Mucosa of rectum (tissue), 2 donors: ENCODE measurements around the gene GGA2.

Experiments used
- H3K27ac ChIP-seq, 2 donors: one replicate each; pipeline ENCODE4 v1.7.0; 2013; ENCODE audit warnings: inconsistent platforms in 2 of 2, low read depth in 2 of 2, low read length in 2 of 2
- H3K27me3 ChIP-seq, 2 donors: one replicate each; pipeline ENCODE4 v1.7.0; 2013; ENCODE audit warnings: low read length in 2 of 2; ENCODE audit not compliant: control insufficient read depth in 2 of 2, insufficient read depth in 2 of 2
- H3K36me3 ChIP-seq, 2 donors: one replicate each; pipeline ENCODE4 v1.7.0; 2013; ENCODE audit warnings: low read length in 2 of 2; ENCODE audit not compliant: control insufficient read depth in 2 of 2, insufficient read depth in 2 of 2
- H3K4me1 ChIP-seq, 2 donors: one replicate each; pipeline ENCODE4 v1.7.0; 2013; ENCODE audit warnings: low read length in 2 of 2, mild to moderate bottlenecking in 1 of 2; ENCODE audit not compliant: control insufficient read depth in 2 of 2, insufficient read depth in 2 of 2
- H3K4me3 ChIP-seq, 2 donors: one replicate each; pipeline ENCODE4 v1.7.0; 2013; ENCODE audit warnings: low read length in 2 of 2
- H3K9ac ChIP-seq, 2 donors: one replicate each; pipeline ENCODE4 v1.7.0; 2013; ENCODE audit warnings: low read length in 2 of 2, low read depth in 1 of 2, mild to moderate bottlenecking in 1 of 2
- H3K9me3 ChIP-seq, 2 donors: one replicate each; pipeline ENCODE4 v1.7.0; 2013; ENCODE audit warnings: low read length in 2 of 2; ENCODE audit not compliant: control insufficient read depth in 2 of 2
- donor health status: healthy.
- donor health status: Normal muscosa, but diverticular disease.

Gene GGA2

DNA sequence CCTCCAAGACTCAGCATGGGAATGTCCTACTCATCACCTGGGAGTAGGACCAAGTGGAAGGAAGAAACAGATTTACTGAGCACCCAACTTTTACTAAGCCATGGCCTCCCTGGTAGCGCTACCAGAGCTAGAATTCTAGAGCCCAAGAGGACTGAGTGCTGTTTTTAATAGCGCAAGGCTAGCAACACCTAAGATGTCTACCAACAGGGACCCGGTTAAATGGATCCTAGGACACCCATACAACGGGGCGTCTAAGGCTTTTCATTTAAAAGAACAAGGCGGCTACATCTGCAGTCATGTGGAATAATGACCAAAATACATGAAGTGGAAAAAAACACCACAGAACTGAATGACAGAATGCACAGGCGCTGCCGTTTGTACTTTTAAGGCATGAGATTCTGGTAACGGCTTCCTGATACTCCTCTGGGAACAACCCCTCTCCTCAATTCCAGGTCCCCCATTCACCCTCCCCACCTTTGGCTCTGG lies 5.1 kb downstream of the GGA2 start:
- no peak overlapping the region for H3K4me3 ChIP-seq
- no peak overlapping the region for H3K27ac ChIP-seq
- H3K9me3 ChIP-seq, result no peaks in the 10 kb centered on the region
- H3K36me3 ChIP-seq, result peaks cover 0 to 12% of the 10 kb centered on the region in 2 donors
- no peaks in the 10 kb centered on the region for H3K27me3 ChIP-seq
- H3K4me1 ChIP-seq, result peaks cover 14 to 26% of the 10 kb centered on the region in 2 donors
- H3K9ac ChIP-seq, result no peak overlapping the region

DNA sequence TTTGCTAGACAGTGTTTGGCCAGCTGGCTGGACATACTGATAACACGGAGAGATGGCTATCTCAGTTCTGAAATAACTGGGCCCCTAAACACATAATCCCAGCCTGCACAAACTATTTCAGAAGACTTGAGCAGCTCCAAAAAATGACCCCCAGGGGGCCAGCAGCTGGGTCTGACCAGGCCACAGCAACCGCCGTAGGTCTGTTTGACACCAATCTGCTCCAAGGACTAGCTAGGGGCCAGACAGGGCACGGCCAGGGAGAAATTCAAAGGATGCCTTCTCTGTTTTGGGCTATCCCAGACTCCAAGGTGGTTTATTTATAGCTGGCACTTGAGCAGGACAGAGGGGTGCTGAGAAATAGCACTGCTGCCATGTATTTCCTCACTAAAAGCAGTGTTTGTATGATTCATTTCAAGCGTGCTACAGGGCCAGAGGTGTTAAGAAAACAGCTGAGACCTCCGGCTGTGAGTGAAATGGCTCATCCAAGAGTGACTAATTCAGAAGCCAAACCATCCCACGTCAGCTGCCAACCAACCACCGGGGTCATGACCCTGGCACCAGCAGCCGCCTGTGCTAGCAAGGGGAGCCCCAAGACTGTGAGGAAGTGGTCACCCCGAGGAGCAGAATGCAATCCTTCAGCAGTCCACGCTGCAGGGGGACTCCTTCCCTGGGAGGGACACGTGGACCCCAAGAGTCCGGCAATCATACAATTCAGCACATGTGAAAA lies 5.7 kb downstream of the GGA2 start:
- H3K4me1 ChIP-seq, result peaks cover 17 to 30% of the 10 kb centered on the region in 2 donors
- no peaks in the 10 kb centered on the region for H3K27me3 ChIP-seq
- H3K9ac ChIP-seq, result no peak overlapping the region
- peak overlapping the region in 1 of 2 donors; percentile 6 for H3K27ac ChIP-seq
- no peaks in the 10 kb centered on the region for H3K9me3 ChIP-seq
- H3K4me3 ChIP-seq, result no peak overlapping the region
- peaks cover 0 to 12% of the 10 kb centered on the region in 2 donors for H3K36me3 ChIP-seq

DNA sequence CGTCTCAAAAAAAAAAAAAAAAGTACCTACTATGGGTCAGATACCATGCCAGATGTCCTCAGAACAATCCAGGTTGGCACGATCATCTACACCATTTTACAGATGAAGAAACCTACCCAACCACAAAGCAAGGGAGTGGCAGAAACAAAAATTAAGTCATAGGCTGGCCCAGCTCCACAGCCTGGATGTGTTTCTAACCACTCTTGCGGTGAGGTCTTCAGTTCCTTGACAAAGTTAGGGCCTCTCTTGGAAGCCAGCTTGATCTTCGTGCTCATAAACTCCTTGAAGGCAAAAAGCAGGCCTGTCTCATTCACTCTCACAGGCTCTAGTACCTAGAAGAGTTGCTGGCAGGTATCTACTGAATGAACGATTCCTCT lies 6.2 kb downstream of the GGA2 start:
- H3K27me3 ChIP-seq, result no peaks in the 10 kb centered on the region
- peaks cover 0 to 12% of the 10 kb centered on the region in 2 donors for H3K36me3 ChIP-seq
- peak overlapping the region in 1 of 2 donors; percentile 6 for H3K27ac ChIP-seq
- H3K9ac ChIP-seq, result no peak overlapping the region
- H3K4me3 ChIP-seq, result no peak overlapping the region
- H3K9me3 ChIP-seq, result no peaks in the 10 kb centered on the region
- H3K4me1 ChIP-seq, result peaks cover 12 to 30% of the 10 kb centered on the region in 2 donors

- H3K9me3 ChIP-seq, result no peaks in the 10 kb centered on the region
- H3K4me3 ChIP-seq, result no peak overlapping the region
- peaks cover 0 to 12% of the 10 kb centered on the region in 2 donors for H3K36me3 ChIP-seq
- H3K4me1 ChIP-seq, result peaks cover 7 to 25% of the 10 kb centered on the region in 2 donors
- no peaks in the 10 kb centered on the region for H3K27me3 ChIP-seq
- no peak overlapping the region for H3K27ac ChIP-seq
- H3K9ac ChIP-seq, result no peak overlapping the region
Measured at GRCh38 chr16:23502466-23502865, 7.8 kb downstream of the GGA2 start.

DNA sequence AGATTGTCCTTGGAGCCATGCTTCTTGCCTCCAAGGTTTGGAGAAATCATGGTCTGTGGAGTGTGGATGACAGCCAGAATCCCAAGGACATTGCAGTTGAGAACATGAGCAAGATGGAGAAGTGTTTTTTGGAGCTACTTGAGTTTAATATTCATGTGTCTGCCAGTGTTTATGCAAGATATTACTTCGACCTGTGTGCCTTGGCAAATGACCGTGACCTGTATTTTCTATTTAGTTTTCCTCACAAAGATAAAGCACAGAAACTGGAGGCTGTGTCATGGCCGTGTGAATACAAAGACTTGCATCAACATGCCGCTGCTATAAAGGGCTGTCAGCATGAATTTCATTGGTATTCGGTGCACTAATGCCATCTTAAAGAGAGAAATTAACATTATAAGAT lies 9.0 kb downstream of the GGA2 start:
- Histone ChIP-seq H3K4me1 (peaks cover 7 to 19% of the 10 kb centered on the region in 2 donors), H3K27ac (no peak overlapping the region), H3K9me3 (no peaks in the 10 kb centered on the region), H3K4me3 (no peak overlapping the region), H3K27me3 (no peaks in the 10 kb centered on the region), H3K36me3 (peaks cover 0 to 12% of the 10 kb centered on the region in 2 donors), H3K9ac (no peak overlapping the region)

- H3K9ac ChIP-seq, result no peak overlapping the region
- no peaks in the 10 kb centered on the region for H3K27me3 ChIP-seq
- H3K4me1 ChIP-seq, result peaks cover 7 to 14% of the 10 kb centered on the region in 2 donors
- H3K4me3 ChIP-seq, result no peak overlapping the region
- H3K27ac ChIP-seq, result no peak overlapping the region
- no peaks in the 10 kb centered on the region for H3K9me3 ChIP-seq
- peaks cover under 1 to 9% of the 10 kb centered on the region in 2 donors for H3K36me3 ChIP-seq
Measured at GRCh38 chr16:23500862-23501225, 9.4 kb downstream of the GGA2 start.

DNA sequence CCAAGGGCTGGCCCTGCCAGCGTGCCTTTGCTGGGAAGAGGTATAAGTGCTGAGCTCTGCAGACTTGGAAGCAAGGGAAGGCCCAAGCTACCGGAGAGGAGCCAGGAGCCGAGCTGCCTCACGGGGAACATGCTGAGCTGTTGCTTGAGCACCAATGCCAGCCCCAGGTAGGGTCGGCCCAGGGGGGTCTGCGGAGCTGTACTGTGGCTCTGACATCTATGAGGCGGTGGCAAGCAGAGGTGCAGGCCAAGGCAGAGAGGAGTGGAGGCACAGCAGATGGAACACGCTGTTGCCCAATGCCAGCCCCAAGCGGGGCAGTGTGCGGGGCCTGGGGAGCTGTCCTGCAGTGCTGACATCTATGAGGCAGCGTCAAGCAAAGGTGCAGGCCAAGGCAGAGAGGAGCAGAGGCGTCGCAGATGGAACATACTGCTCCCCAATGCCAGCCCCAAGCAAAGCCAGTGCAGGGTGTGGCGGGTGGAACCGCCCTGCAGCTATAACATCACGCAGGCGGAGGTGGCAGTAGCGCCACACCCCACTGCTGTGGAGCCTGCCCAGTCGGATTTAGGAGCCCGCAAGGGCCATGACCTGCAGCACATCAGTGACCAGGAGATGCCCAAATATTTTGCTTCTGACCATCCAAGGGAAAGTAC lies 10.0 kb downstream of the GGA2 start:
- Histone ChIP-seq H3K4me1 (peaks cover 7 to 14% of the 10 kb centered on the region in 2 donors), H3K27me3 (no peaks in the 10 kb centered on the region), H3K27ac (no peak overlapping the region), H3K4me3 (no peak overlapping the region), H3K36me3 (peaks cover 5 to 14% of the 10 kb centered on the region in 2 donors), H3K9ac (no peak overlapping the region), H3K9me3 (no peaks in the 10 kb centered on the region)

DNA sequence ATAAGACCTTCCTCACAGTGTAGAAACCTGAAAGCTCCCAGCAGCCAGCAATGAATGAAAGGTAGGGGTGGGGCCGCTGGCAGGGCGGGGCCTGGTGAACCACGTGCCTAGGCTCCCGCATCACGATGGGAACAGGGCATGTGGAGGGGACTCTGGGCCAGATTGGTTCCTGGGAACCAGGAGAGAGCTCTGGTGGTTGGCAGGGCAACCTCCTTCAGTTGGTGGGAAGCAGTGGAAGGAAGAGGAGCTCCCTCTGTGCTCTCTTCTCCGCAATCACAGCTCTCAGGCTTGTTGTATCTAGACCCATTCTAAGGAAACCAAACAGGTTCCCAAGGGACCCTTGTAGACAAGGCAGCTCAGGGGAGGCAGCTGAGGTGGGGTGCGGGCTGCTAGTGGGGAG lies 10.5 kb downstream of the GGA2 start:
- peaks cover 7 to 14% of the 10 kb centered on the region in 2 donors for H3K4me1 ChIP-seq

GRCh38 chr16:23498863-23499262 lies 11.4 kb downstream of the GGA2 start:
- peaks cover 14 to 25% of the 10 kb centered on the region in 2 donors for H3K36me3 ChIP-seq
- no peak overlapping the region for H3K27ac ChIP-seq
- H3K9me3 ChIP-seq, result no peaks in the 10 kb centered on the region
- H3K4me1 ChIP-seq, result peaks cover 4 to 9% of the 10 kb centered on the region in 2 donors
- H3K4me3 ChIP-seq, result no peak overlapping the region
- H3K9ac ChIP-seq, result no peak overlapping the region
- no peaks in the 10 kb centered on the region for H3K27me3 ChIP-seq

More for the DNA sequence above, 10.5 kb downstream of the GGA2 start:
- no peak overlapping the region for H3K9ac ChIP-seq
- no peaks in the 10 kb centered on the region for H3K9me3 ChIP-seq
- H3K36me3 ChIP-seq, result peaks cover 7 to 17% of the 10 kb centered on the region in 2 donors
- H3K27me3 ChIP-seq, result no peaks in the 10 kb centered on the region
- no peak overlapping the region for H3K27ac ChIP-seq
- no peak overlapping the region for H3K4me3 ChIP-seq

DNA sequence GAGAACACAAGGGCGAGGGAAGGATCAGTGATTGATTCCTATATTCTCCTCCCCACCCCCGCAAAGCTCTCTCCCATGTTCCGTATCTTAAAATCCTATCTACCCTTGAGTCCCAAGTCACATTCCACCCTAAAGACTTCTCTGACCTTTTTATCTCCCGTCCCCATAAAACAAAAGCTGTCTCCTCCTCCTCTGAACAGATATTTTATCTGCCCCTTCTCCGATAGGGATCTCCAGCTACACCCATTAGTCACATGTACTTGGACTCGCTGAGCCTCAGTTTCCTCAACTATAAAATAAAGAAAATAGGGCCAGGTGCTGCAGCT lies 12.8 kb downstream of the GGA2 start:
- Histone ChIP-seq H3K4me3 (no peak overlapping the region), H3K27ac (peak overlapping the region in 1 of 2 donors; percentile 4), H3K27me3 (no peaks in the 10 kb centered on the region), H3K9me3 (no peaks in the 10 kb centered on the region), H3K9ac (no peak overlapping the region), H3K36me3 (peaks cover 27 to 38% of the 10 kb centered on the region in 2 donors), H3K4me1 (peaks cover 4 to 9% of the 10 kb centered on the region in 2 donors)
